ENCODE data around the gene MKRN2.

MKRN2 gene

GRCh38 chr3:12579905-12580304, 23.0 kb downstream of the MKRN2 start:
- ChIA-PET POLR2A (ENCODE audit: low non-redundant PET) (no interaction called here), CTCF (interaction anchor here (0.6 kb wide), 1 partner anchor 56 kb away, joined by 3 read pairs; no protein-coding TSS in a partner anchor)
- TF ChIP-seq CTCF (conservative IDR thresholded peaks at IDR 0.05; ENCODE audit: low read depth): no peak
- DNase-seq (ENCODE audit: low spot score): no peak
- H3K27ac ChIP-seq: peak overlapping the region; percentile 27

DNA sequence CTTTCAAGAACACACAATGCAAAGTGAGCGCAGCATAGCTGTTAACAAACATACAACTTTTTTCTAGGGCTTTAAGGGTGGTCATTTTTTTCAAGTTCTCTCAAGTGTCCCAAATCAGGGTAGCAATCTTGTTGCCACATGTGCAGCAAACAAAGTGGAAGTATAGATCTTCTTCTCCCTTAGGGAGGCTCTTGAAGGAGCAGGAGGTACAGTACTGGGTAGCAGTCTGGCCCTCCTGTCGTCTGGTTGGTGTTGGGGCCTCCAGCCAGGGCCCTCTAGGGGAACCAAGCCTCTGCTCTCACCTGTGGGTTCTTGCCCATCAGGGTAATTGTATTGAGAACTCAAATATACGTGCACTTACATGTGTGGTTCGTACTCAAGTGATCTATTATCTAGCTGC, 25.8 kb downstream of the MKRN2 start:
- POLR2A ChIA-PET (ENCODE audit: low non-redundant PET): no interaction called here
- TF ChIP-seq CTCF (conservative IDR thresholded peaks at IDR 0.05; ENCODE audit: low read depth): no peak
- CTCF ChIA-PET: no interaction called here
- no peak for DNase-seq (ENCODE audit: low spot score)
- no peak overlapping the region for H3K27ac ChIP-seq

DNA sequence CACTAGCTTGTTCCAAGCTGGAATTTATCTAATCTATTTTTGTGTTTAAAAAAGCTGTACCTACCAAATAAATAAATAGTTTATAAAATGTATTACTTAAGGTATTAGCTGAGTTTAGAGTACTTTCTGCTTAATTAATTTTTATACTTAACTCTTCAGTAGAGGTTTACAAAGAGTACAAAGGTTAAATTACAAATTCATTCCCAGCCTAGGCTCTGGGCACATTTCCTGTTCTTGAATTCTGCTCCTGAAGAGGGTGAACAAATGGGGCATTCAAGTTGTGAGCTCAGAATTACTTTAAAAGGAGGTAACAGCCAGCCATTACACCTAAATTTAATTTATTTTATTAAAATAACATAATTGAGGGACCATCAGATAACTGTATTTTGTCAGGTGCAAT, 26.4 kb downstream of the MKRN2 start:
- ChIA-PET POLR2A (ENCODE audit: low non-redundant PET) (no interaction called here), CTCF (no interaction called here)
- no peak for TF ChIP-seq CTCF (conservative IDR thresholded peaks at IDR 0.05; ENCODE audit: low read depth)
- no peak overlapping the region for H3K27ac ChIP-seq
- no peak for DNase-seq (ENCODE audit: low spot score)

- ChIA-PET POLR2A (ENCODE audit: low non-redundant PET) (no interaction called here), CTCF (interaction anchor here (0.5 kb wide), 1 partner anchor 384 kb away, joined by 3 read pairs; no protein-coding TSS in a partner anchor)
Measured at GRCh38 chr3:12584083-12584482, 27.2 kb downstream of the MKRN2 start.

GRCh38 chr3:12585181-12585580, 28.3 kb downstream of the MKRN2 start:
- no peak for TF ChIP-seq CTCF (conservative IDR thresholded peaks at IDR 0.05; ENCODE audit: low read depth)
- no peak overlapping the region for H3K27ac ChIP-seq
- ChIA-PET POLR2A (ENCODE audit: low non-redundant PET) (no interaction called here), CTCF (interaction anchor here (0.6 kb wide), 1 partner anchor 100 kb away, joined by 3 read pairs; no protein-coding TSS in a partner anchor)
- DNase-seq (ENCODE audit: low spot score): no peak

More at GRCh38 chr3:12584083-12584482, 27.2 kb downstream of the MKRN2 start:
- TF ChIP-seq CTCF (conservative IDR thresholded peaks at IDR 0.05; ENCODE audit: low read depth): no peak
- peak overlapping the region; percentile 18 for H3K27ac ChIP-seq
- DNase-seq (ENCODE audit: low spot score): no peak

DNA sequence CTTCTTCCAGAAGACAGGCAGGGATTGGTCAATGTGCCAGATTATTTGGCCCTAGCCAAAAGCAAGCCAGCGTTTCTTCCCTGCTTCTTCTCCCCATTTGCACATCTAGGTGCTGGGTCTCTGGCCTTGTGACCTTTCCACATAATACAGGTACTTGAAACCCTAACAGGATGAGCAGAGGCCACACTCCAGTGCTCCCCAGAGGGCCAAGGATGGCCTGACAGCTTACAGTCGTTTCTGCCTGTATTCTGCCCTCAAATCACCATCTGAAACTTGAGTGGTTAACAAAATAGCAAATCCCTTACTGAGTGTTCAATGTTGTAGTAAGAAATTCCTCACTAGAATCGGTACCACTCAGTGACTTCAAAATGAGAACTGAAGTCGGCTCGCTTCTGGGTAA, 29.1 kb downstream of the MKRN2 start:
- ChIA-PET POLR2A (ENCODE audit: low non-redundant PET) (no interaction called here), CTCF (no interaction called here)
- DNase-seq (ENCODE audit: low spot score): no peak
- TF ChIP-seq CTCF (conservative IDR thresholded peaks at IDR 0.05; ENCODE audit: low read depth): no peak
- H3K27ac ChIP-seq: no peak overlapping the region

GRCh38 chr3:12586403-12586802, 29.5 kb downstream of the MKRN2 start:
- ChIA-PET CTCF (no interaction called here), POLR2A (ENCODE audit: low non-redundant PET) (no interaction called here)
- DNase-seq (ENCODE audit: low spot score): no peak
- TF ChIP-seq CTCF (conservative IDR thresholded peaks at IDR 0.05; ENCODE audit: low read depth): no peak
- H3K27ac ChIP-seq: no peak overlapping the region
